ENCODE results near the gene ZNF48. TPM values are rescaled to one million over a fixed set of nuclear protein-coding genes. Genes with fewer than 3 reads are reported as not detected.
A peak's percentile ranks its signal among the peaks of the same experiment; 100 is the strongest.

Gene ZNF48
- total and polyA plus RNA-seq, 12 donors, result 2.2 to 8.0 (median 5.4) TPM

DNA sequence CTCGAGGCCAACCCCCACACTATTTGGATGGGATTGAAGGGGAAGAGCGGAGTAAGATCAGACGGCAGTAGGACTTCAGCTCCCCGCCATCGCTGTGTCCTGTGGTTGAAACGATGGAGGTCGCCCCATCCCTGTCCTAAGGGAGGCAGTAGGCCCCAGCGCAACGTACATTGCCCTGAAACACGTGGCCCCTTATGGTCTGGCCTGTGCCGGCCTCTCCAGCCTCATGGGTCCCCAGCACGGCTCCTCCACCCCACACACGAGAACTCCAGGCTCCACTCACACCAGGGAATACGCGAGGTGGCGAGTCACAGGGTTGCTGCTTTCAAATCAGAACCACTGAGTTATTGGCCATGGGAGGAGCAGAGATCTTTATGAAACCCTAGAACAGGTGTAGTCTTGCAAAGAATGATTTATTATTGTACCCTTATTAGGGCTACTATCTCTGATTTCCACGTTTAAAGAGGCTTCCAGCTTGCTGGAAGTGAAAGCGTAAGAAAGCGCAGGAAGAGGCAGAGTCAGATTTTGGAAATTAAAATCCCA, 35.3 kb downstream of the ZNF48 start:
- ATAC-seq (peak; percentile 4 to 57 (median 26)), DNase-seq (peak in 1 of 2 donors; percentile 24)
- Histone ChIP-seq H3K27ac (peak overlapping the region in 9 of 10 donors; percentile 60 to 83 (median 74)), H3K4me3 (peak overlapping the region in 9 of 10 donors; percentile 65 to 97 (median 72)), H3K9me3 (no peaks in the 10 kb centered on the region), H3K36me3 (peaks cover 0 to 23% (median 0%) of the 10 kb centered on the region in 9 donors), H3K27me3 (no peaks in the 10 kb centered on the region), H3K4me1 (peaks cover 3 to 33% (median 19%) of the 10 kb centered on the region in 9 donors)
- TF ChIP-seq, protein P1, sequence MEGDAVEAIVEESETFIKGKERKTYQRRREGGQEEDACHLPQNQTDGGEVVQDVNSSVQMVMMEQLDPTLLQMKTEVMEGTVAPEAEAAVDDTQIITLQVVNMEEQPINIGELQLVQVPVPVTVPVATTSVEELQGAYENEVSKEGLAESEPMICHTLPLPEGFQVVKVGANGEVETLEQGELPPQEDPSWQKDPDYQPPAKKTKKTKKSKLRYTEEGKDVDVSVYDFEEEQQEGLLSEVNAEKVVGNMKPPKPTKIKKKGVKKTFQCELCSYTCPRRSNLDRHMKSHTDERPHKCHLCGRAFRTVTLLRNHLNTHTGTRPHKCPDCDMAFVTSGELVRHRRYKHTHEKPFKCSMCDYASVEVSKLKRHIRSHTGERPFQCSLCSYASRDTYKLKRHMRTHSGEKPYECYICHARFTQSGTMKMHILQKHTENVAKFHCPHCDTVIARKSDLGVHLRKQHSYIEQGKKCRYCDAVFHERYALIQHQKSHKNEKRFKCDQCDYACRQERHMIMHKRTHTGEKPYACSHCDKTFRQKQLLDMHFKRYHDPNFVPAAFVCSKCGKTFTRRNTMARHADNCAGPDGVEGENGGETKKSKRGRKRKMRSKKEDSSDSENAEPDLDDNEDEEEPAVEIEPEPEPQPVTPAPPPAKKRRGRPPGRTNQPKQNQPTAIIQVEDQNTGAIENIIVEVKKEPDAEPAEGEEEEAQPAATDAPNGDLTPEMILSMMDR (IDR thresholded peaks at IDR 0.05), result peak in 2 of 9 donors; percentile 18 to 52
- 52 to 56% methylated on average over 19 of the region's 19 CpGs for WGBS, 2 donors
- intact Hi-C loops (cut with DNase I), result loop anchor here in 6 of 10 donors (1.0 to 10.0 kb wide), 6 partner anchors 54 to 204 kb away; partner anchors contain the start of gene ZNF768 (in 1 of the 6)

DNA sequence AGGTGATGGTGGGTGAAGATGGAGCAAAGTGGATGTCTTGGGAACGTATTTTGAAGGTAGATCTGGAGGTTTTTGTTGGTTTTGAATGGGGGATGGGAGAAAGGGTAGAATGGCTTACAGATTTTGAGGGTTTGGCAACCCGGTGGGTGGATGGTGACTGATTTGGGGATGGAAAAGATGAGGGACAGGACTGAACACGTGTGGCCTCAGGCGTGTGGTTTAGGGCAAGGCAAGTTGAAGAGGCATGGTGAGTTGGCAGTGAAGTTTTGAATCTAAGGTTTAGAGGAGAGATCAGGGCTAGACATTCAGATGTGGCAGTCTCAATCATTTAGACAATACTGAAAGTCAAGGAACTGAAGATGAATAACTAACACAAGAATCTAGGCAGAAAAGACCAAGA, 39.6 kb downstream of the ZNF48 start:
- DNase-seq (no peak), ATAC-seq (no peak)
- no peak overlapping the region for H3K4me3 ChIP-seq
- TF ChIP-seq, protein P1 (IDR thresholded peaks at IDR 0.05), result no peak
- no peak overlapping the region for H3K27ac ChIP-seq
- H3K36me3 ChIP-seq, result no peaks in the 10 kb centered on the region
- intact Hi-C loops (cut with DNase I), result loop anchor here in 5 of 10 donors (5.0 to 10.0 kb wide), 5 partner anchors 50 to 200 kb away; partner anchors contain the start of gene ZNF768 (in 1 of the 5)
- H3K4me1 ChIP-seq, result peaks cover 3 to 11% (median 6%) of the 10 kb centered on the region in 9 donors
- H3K27me3 ChIP-seq, result no peaks in the 10 kb centered on the region
- no peaks in the 10 kb centered on the region for H3K9me3 ChIP-seq
- WGBS, 2 donors, result 70 to 71% methylated on average over 4 of the region's 4 CpGs

DNA sequence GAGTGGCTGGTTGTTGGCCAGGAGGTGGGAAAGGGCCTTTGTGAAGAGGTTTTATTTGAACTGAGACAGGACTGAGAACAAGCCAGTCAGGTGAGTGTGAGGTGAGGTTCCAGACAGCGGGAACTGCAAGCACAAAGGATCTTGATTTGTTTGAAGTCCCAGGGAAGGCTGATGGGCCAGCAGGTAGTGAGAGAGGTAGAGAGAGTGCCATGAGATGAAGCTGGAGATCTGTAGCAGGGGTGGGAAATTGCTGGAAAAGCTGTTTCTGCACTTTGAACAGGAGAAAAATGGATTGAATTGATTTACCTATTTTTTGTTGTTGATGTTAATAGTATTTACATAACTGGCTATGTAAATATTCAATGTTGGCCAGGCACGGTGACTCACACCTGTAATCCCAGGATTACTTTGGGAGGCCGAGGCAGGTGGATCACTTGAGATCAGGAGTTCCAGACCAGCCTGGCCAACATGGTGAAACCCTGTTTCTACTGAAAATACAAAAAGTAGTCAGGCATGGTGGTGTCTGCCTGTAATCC, 42.4 kb downstream of the ZNF48 start:
- WGBS, 2 donors, result 75 to 79% methylated on average over 3 of the region's 3 CpGs
- TF ChIP-seq, protein P1 (IDR thresholded peaks at IDR 0.05), result no peak
- Histone ChIP-seq H3K4me3 (no peak overlapping the region), H3K9me3 (no peaks in the 10 kb centered on the region), H3K36me3 (peaks cover 0 to 3% (median 0%) of the 10 kb centered on the region in 9 donors), H3K27me3 (no peaks in the 10 kb centered on the region), H3K4me1 (peaks cover 0 to 3% (median 0%) of the 10 kb centered on the region in 9 donors), H3K27ac (no peak overlapping the region)
- intact Hi-C loops (cut with DNase I), result loop anchor here in 3 of 10 donors (10.0 kb wide), 3 partner anchors 47 to 197 kb away; no protein-coding TSS in a partner anchor
- DNase-seq, result no peak
- no peak for ATAC-seq

DNA sequence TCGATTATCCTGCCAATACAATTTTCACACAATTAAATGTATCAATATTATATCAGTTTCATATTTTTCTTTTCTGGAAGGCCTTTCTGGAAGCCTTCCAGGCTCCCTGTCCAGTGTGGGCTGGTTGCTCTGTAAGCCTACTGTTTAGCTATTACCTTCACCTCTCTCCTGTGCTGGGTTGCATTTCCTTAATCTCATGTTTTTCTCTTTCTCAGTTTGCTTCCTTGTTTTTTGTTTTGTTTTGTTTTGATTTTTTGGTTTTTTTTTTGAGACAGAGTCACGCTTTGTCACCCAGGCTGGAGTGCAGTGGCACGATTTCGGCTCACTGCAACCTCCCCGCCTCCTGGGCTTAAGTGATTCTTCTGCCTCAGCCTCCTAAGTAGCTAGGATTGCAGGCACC, 43.6 kb downstream of the ZNF48 start:
- DNase-seq (no peak), ATAC-seq (no peak)
- H3K27me3 ChIP-seq, result no peaks in the 10 kb centered on the region
- H3K4me1 ChIP-seq, result peaks cover 0 to 12% (median 6%) of the 10 kb centered on the region in 9 donors
- peaks cover 0 to 16% (median 10%) of the 10 kb centered on the region in 9 donors for H3K36me3 ChIP-seq
- WGBS, 2 donors, result 94 to 97% methylated on average over 5 of the region's 5 CpGs
- TF ChIP-seq, protein P1 (IDR thresholded peaks at IDR 0.05), result no peak
- no peak overlapping the region for H3K4me3 ChIP-seq
- no peak overlapping the region for H3K27ac ChIP-seq
- H3K9me3 ChIP-seq, result no peaks in the 10 kb centered on the region
- intact Hi-C loops (cut with DNase I), result loop anchor here in 3 of 10 donors (10.0 kb wide), 3 partner anchors 46 to 196 kb away; no protein-coding TSS in a partner anchor
